Heart left ventricle (tissue), 13 donors: Measurements from ENCODE around the gene CCDC33.

Experiments used
- CTCF ChIP-seq, 12 donors: fragments of 200-600 bp; sonication (generic) in 4 of 12; IDR thresholded peaks; one replicate each; pipeline versions ENCODE4 v1.5.0 to v1.8.0; 2018 to 2022; ENCODE audit warnings: antibody characterized with exemption in 12 of 12, mild to moderate bottlenecking in 5 of 12
- POLR2A ChIP-seq, 2 donors: fragments of 450-650 bp; IDR thresholded peaks; one replicate each; pipeline ENCODE4 v1.6.1; 2017; ENCODE audit warnings: antibody characterized with exemption in 2 of 2, mild to moderate bottlenecking in 2 of 2, moderate library complexity in 2 of 2
- donor health status: ischemic (EF 13 %, LVEDD 7.1; RV severe dilation, severe dysfunction).
- donor health status: DM: no; HTN: yes; CAD: no.
- donor health status: DM: no; HTN: no; CAD: no.
- donor health status: ischemic (EF 25% LVEDD 6.9; RV normal size, moderate dysfunction).
- donor health status: ischemic (EF 25% LVEDD 5.7; RV mildly dilated, moderate dysfunction).
- donor health status: ischemic (EF 35%, LVEDD 5.7; RV mildly dilated, moderate dysfunction).
- donor health status: nonischemic (EF 11% LVEDD 7.7; RV severe dilation, severe dysfunction).
- donor health status: DM: yes; HTN: yes; CAD: no.
- donor health status: PGD.
- donor health status: ischemic (EF 29% LVEDD 5.4; RV normal size, mild dysfunction).
- donor health status: nonischemic (EF 23%, LVEDD 6.1; RV moderate dilation, normal function).

GRCh38 chr15:74239051-74239705 is 3.1 kb downstream of the CCDC33 start:
- TF ChIP-seq CTCF (IDR thresholded peaks at IDR 0.05), result no peak
- TF ChIP-seq POLR2A (IDR thresholded peaks at IDR 0.05), result no peak
